Ascending aorta (tissue), 2 donors: ENCODE data around the gene SUPT4H1. TPM values are rescaled to one million over a fixed set of nuclear protein-coding genes. Genes with fewer than 3 reads are reported as not detected.

Experiments used
- DNase-seq, 2 donors: peaks; one replicate each; pipeline ENCODE4 v3.0.0-alpha.2; 2019; ENCODE audit warnings: low spot score in 2 of 2
- H3K27ac ChIP-seq, 2 donors: fragments of 200-600 bp; sonication (generic); one replicate each; pipeline ENCODE4 v1.5.1; 2016 to 2017; ENCODE audit warnings: mild to moderate bottlenecking in 1 of 2
- H3K27me3 ChIP-seq: fragments of 200-600 bp; sonication (generic); one replicate; pipeline ENCODE4 v1.5.1; 2017
- H3K36me3 ChIP-seq, 2 donors: fragments of 200-600 bp; sonication (generic); one replicate each; pipeline ENCODE4 v1.5.1; 2016
- H3K4me1 ChIP-seq, 2 donors: fragments of 200-600 bp; sonication (generic); one replicate each; pipeline ENCODE4 v1.5.1; 2016 to 2017; ENCODE audit warnings: mild to moderate bottlenecking in 1 of 2
- H3K4me3 ChIP-seq, 2 donors: fragments of 200-600 bp; sonication (generic); one replicate each; pipeline ENCODE4 v1.5.1; 2016 to 2017; ENCODE audit warnings: mild to moderate bottlenecking in 1 of 2
- H3K9me3 ChIP-seq, 2 donors: fragments of 200-600 bp; sonication (generic); one replicate each; pipeline ENCODE4 v1.5.1; 2016
- intact Hi-C: fragments of 100-400 bp; cut with DNase I; formaldehyde crosslinking; loops from one replicate; pipeline ENCODE4 v1.15.1; 2023
- total RNA-seq: library from RNA; depleted of rRNA; stranded (reverse); fragments of >200 nt; gene quantifications from one replicate; pipeline ENCODE4 v1.1.0, GENCODE V29; 2016
- TF ChIP-seq, protein P1 (sequence below), 3 experiments: fragments of 200-600 bp in 2 of 3; fragments of 450-650 bp in 1 of 3; sonication (generic) in 2 of 3; IDR thresholded peaks; one replicate each; pipeline ENCODE4 v1.5.1; 2016 to 2019; ENCODE audit warnings: antibody characterized with exemption in 3 of 3, mild to moderate bottlenecking in 1 of 3, moderate library complexity in 1 of 3

Gene SUPT4H1
- total RNA-seq, 1 donor from 2014 or later, result 18.0 TPM

DNA sequence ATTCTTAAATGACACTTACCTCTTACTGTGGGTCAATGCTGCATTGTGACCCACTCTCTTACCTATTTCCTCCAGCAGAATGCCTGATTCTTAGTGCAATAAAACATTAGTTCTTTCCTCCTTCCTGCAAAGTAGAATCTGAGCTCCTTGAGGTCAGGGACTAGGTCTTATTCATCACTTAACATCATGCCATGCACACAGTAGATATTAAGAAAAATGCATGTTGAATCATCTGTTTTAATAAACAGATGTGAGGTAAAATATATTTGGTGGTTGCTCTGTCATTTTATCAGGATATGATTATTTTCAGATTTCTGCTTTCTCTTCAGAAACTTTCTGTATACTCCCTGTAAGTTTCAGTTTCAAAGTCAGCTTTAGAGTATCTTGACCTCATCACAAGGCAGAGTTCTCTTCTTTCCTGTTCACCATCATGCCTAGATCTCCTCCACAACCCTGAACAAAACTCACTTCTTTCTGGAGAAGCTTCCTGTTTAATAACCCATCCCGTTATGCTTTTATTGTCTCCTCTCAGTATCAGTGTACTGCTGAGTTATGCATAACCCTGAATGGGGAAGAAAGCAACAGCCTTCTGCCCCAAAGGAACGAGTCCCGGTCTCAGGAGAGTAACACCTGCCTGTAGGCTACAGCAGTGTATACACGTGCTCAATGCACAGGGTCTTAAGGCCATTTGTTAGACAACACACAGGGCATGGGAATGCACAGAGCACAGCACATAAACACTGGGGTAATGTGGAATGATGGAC, 30.3 kb upstream of the SUPT4H1 start:
- no peak for DNase-seq
- no peaks in the 10 kb centered on the region for H3K36me3 ChIP-seq
- H3K27me3 ChIP-seq, result no peaks in the 10 kb centered on the region
- no peaks in the 10 kb centered on the region for H3K4me1 ChIP-seq
- intact Hi-C loops, result no loop called here
- H3K4me3 ChIP-seq, result no peak overlapping the region
- H3K9me3 ChIP-seq, result no peaks in the 10 kb centered on the region
- no peak overlapping the region for H3K27ac ChIP-seq
- TF ChIP-seq, protein P1, sequence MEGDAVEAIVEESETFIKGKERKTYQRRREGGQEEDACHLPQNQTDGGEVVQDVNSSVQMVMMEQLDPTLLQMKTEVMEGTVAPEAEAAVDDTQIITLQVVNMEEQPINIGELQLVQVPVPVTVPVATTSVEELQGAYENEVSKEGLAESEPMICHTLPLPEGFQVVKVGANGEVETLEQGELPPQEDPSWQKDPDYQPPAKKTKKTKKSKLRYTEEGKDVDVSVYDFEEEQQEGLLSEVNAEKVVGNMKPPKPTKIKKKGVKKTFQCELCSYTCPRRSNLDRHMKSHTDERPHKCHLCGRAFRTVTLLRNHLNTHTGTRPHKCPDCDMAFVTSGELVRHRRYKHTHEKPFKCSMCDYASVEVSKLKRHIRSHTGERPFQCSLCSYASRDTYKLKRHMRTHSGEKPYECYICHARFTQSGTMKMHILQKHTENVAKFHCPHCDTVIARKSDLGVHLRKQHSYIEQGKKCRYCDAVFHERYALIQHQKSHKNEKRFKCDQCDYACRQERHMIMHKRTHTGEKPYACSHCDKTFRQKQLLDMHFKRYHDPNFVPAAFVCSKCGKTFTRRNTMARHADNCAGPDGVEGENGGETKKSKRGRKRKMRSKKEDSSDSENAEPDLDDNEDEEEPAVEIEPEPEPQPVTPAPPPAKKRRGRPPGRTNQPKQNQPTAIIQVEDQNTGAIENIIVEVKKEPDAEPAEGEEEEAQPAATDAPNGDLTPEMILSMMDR (IDR thresholded peaks at IDR 0.05), result no peak

DNA sequence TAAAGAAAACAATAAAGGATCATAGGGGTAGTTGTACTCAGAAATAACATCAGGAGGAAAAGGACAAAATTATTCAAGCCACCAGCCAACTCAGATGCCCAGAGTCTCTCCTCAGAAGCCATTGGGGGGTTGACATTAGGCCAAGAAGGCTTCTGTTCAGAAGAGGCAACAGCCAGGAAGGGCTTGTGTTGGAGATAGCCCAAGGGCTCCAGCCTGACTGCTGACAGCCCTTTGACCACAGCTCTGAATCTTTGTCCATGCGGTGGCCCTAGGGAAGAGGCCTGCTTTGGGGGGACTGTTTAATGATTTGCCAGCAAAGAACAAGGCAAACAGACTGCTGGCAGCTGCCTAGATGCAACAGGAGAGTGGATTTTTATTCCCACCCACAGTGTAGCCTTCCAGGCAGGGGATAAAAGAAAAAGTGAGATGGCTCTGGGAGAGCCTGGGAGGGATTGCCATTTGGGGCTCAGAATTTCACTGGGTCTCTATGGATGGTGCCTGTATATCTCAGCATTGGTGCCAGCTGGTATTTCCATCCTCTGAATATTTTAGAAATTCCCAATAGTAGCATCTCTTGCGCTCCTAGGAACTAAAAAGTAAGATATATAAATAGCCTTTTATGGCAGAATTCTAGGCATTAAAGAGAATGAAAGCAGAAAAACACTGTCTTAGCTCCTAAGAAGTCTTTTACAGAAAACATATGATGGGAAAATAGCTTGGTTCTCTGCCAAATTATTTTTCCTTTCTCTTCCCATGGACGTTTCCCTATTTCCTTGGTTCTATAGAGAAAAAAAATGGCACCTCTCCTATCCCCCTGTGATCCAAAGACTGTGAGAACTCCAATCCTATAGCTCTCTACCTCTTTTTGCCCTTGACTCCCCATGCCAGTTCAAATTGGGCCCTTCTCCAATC, 29.4 kb upstream of the SUPT4H1 start:
- no peaks in the 10 kb centered on the region for H3K36me3 ChIP-seq
- no peaks in the 10 kb centered on the region for H3K9me3 ChIP-seq
- no peak overlapping the region for H3K4me3 ChIP-seq
- H3K4me1 ChIP-seq, result no peaks in the 10 kb centered on the region
- no peak for DNase-seq
- no peaks in the 10 kb centered on the region for H3K27me3 ChIP-seq
- TF ChIP-seq, protein P1 (IDR thresholded peaks at IDR 0.05), result no peak
- no peak overlapping the region for H3K27ac ChIP-seq
- intact Hi-C loops, result no loop called here

DNA sequence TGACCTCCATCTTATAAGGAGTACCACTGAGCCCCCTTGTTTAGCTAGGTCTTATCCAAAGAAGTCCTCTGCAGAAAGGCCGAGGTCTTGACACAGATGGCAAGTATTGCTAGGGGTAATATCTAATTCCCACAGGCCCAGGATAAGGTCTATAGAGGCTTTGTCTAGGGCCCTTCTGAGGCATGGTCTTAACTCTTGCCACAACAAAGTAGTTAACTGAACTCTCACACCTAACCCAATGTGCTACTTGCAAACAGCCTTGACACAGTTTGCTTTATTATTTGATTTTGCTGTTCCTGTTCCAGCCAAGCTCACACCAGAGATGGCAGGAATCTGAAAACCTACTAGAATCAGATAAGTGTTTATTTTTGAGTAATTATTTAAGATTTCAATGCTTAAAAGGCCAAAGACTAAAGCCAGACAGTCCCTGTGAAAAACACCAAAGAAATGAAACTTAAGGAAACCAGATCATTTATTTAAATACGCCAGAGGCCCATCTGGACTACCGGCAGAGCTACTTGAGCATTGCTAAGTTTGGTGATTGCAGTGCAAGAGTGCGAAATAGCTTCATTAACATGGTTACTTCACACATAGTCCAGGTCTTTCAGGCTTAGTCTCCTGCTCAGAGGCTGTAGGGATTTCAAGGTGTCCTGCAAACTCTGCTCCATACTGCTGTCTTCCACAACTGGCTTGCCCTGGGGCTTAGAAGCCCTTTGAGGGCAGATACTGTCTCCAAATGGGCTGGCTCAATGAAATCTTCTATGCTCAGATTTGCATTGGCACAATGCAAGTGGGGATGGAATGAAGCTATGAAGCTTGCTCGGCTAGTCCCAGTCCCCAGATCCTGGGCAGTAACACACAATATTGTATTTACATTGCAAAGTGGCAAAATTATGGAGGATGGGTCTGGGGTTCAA, 28.5 kb upstream of the SUPT4H1 start:
- DNase-seq, result no peak
- no peaks in the 10 kb centered on the region for H3K9me3 ChIP-seq
- H3K4me1 ChIP-seq, result no peaks in the 10 kb centered on the region
- no peaks in the 10 kb centered on the region for H3K36me3 ChIP-seq
- H3K4me3 ChIP-seq, result no peak overlapping the region
- TF ChIP-seq, protein P1 (IDR thresholded peaks at IDR 0.05), result no peak
- no peak overlapping the region for H3K27ac ChIP-seq
- intact Hi-C loops, result no loop called here
- no peaks in the 10 kb centered on the region for H3K27me3 ChIP-seq

DNA sequence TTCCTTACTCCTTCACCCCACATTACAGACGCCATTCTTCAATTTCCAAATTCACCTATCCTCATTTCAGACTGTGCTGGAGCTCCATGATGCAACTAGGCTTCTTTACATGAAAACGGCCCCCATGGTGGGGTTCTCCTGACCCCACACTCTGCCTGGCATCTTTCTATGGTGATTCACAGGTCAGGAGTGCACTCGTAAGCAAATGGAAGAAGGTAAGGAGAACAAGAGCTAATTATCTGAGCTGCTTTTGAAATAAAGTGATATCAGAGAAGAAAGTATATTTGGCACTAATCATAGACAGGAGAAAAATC, 27.5 kb upstream of the SUPT4H1 start:
- TF ChIP-seq, protein P1 (IDR thresholded peaks at IDR 0.05), result no peak
- Histone ChIP-seq H3K36me3 (no peaks in the 10 kb centered on the region), H3K4me3 (no peak overlapping the region), H3K27me3 (no peaks in the 10 kb centered on the region), H3K27ac (no peak overlapping the region), H3K9me3 (no peaks in the 10 kb centered on the region), H3K4me1 (no peaks in the 10 kb centered on the region)
- intact Hi-C loops, result no loop called here
- no peak for DNase-seq

DNA sequence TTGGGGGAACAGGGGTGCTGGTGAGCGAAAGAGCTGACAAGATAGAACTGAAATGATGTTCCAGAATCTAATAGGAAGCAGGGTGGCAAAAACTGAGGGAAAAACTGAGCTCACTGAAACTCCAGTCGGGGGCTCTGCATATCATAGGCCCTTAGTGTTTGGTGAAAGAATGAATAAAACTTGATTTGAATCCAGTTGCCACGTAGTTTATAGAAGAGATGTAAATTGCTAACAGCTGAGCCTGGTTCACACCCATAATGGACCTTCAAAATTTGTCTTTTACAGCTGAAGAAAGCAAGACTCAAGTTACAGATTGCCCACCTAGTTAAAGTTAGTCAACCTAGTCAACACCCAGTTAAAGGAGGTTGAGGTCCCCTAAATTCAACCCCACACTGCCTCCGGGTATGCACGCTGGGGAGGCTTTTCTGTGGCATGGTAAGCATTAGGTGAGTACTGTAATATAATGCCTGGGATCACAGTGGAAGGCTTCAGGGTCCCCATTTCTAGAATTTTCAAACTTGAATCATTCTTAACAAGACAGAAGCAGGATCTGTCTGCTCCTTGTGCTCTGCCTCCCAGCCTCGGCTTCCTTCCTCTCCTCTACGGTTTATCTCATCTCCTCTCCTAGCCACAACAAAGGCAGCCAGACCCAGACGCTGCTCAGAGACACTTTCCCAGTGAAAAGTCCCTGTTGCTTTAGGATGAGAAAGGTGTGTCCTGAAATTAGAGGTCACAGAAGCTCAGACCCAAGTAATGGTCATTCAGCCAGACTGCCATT, 26.9 kb upstream of the SUPT4H1 start:
- H3K27me3 ChIP-seq, result no peaks in the 10 kb centered on the region
- H3K4me1 ChIP-seq, result no peaks in the 10 kb centered on the region
- TF ChIP-seq, protein P1 (IDR thresholded peaks at IDR 0.05), result no peak
- H3K9me3 ChIP-seq, result no peaks in the 10 kb centered on the region
- no peak overlapping the region for H3K27ac ChIP-seq
- H3K36me3 ChIP-seq, result no peaks in the 10 kb centered on the region
- intact Hi-C loops, result no loop called here
- no peak overlapping the region for H3K4me3 ChIP-seq
- no peak for DNase-seq
